Gastroesophageal sphincter (tissue), 3 donors: ENCODE measurements around the gene PDGFB.

ENCODE experiments used
- POLR2A ChIP-seq, 2 donors: fragments of 450-650 bp; IDR thresholded peaks; one replicate each; pipeline ENCODE4 v1.6.1; 2017; ENCODE audit warnings: antibody characterized with exemption in 2 of 2, mild to moderate bottlenecking in 2 of 2, moderate library complexity in 1 of 2
- TF ChIP-seq, protein P1 (sequence below), 4 experiments: fragments of 200-600 bp in 2 of 4; fragments of 450-650 bp in 2 of 4; sonication (generic) in 1 of 4; IDR thresholded peaks; one replicate each; pipeline ENCODE4 v1.5.1; 2017 to 2019; ENCODE audit warnings: antibody characterized with exemption in 4 of 4, mild to moderate bottlenecking in 2 of 4, moderate library complexity in 2 of 4

DNA sequence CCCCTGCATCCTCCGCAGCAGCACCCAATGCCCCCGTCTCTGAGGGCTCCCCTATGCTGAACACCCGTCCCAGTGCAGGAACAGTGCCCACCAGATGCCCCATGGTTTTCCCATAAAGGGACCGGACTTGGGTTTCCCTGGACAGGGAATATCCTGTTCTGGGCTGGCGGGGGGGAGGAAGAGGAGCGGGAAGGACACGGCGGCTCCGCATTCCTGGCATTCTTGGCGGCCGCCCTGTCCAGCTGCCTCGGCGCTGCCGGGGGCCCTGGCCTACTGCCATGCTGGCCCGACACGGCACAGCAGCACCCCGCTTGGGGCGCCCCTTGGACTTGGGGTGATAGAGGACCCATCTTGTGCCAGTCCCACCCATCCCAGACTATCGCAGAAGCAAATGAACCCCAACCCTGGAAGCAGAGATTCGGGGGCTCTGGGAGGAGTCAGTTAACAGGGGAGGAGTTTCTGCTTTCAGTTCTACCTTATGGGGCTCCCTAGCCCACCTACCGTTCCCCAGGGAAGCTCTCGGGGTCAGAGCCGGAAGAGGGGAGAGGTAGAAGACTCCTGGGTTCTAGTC lies 68.6 kb downstream of the PDGFB start:
- TF ChIP-seq, protein P1, sequence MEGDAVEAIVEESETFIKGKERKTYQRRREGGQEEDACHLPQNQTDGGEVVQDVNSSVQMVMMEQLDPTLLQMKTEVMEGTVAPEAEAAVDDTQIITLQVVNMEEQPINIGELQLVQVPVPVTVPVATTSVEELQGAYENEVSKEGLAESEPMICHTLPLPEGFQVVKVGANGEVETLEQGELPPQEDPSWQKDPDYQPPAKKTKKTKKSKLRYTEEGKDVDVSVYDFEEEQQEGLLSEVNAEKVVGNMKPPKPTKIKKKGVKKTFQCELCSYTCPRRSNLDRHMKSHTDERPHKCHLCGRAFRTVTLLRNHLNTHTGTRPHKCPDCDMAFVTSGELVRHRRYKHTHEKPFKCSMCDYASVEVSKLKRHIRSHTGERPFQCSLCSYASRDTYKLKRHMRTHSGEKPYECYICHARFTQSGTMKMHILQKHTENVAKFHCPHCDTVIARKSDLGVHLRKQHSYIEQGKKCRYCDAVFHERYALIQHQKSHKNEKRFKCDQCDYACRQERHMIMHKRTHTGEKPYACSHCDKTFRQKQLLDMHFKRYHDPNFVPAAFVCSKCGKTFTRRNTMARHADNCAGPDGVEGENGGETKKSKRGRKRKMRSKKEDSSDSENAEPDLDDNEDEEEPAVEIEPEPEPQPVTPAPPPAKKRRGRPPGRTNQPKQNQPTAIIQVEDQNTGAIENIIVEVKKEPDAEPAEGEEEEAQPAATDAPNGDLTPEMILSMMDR (IDR thresholded peaks at IDR 0.05), result no peak
- no peak for TF ChIP-seq POLR2A (IDR thresholded peaks at IDR 0.05)
